A549 (cell line): Measurements from ENCODE around the gene PUS7. TPM values are rescaled to one million over a fixed set of nuclear protein-coding genes. Genes with fewer than 3 reads are reported as not detected.
"Not testable (repeated sequence)": the region's sequence is repeated elsewhere in the genome, so short reads cannot be mapped to it uniquely, and the experiment has no call there.

Experiments
- ATAC-seq, 2 experiments: fragments of 200-7000 bp in 1 of 2; fragments of >200 bp in 1 of 2; cut with Nextera tagmentation in 1 of 2; cut with Tn5 transposase in 1 of 2; 3 replicates each; pipeline versions ENCODE4 v1.8.0 to v1.9.1; 2018 to 2020; ENCODE audit warnings: mild to moderate bottlenecking in 1 of 2, moderate library complexity in 1 of 2
- CTCF ChIA-PET: fragments of 300-600 bp; sonication (Branson Sonifier 250); formaldehyde crosslinking; extraction: SDS; loops from one replicate; lab custom pipeline; 2021; ENCODE audit warnings: antibody characterized with exemption, inconsistent platforms; lab: Yijun Ruan, JAX
- POLR2A ChIA-PET: fragments of 350-600 bp; formaldehyde crosslinking; extraction: SDS; loops from one replicate; lab custom pipeline; 2021; ENCODE audit warnings: antibody characterized with exemption, inconsistent platforms; lab: Yijun Ruan, JAX
- DNase-seq, 2 experiments: peaks; one replicate each; pipeline versions ENCODE4 v3.0.0 to v3.0.0-alpha.2; 2011 to 2016; ENCODE audit warnings: low read depth in 1 of 2, low spot score in 1 of 2
- FAIRE-seq: peaks from 2 replicates; lab custom pipeline; 2011; peaks lifted over from hg19 to GRCh38; lab: Jason Lieb, UNC
- H3K27ac ChIP-seq, 2 experiments: fragments of >200 bp; sonication (Bioruptor Twin); formaldehyde crosslinking; 3 replicates each; pipeline ENCODE4 v1.5.1; 2016 to 2017
- H3K4me1 ChIP-seq: fragments of >200 bp; sonication (Bioruptor Twin); formaldehyde crosslinking; 3 replicates; pipeline ENCODE4 v1.6.1; 2016
- H3K4me2 ChIP-seq: fragments of >200 bp; sonication (Bioruptor Twin); formaldehyde crosslinking; 3 replicates; pipeline ENCODE4 v1.6.1; 2016
- H3K4me3 ChIP-seq: fragments of >200 bp; sonication (Bioruptor Twin); formaldehyde crosslinking; 3 replicates; pipeline ENCODE4 v1.5.1; 2016
- H3K9me3 ChIP-seq: fragments of >200 bp; sonication (Bioruptor Twin); formaldehyde crosslinking; 3 replicates; pipeline ENCODE4 v1.6.1; 2016
- CHD2 ChIP-seq: fragments of 150-350 bp; IDR thresholded peaks from 2 replicates; pipeline ENCODE4 v1.6.1; 2014; ENCODE audit warnings: low read length; ENCODE audit not compliant: partially characterized antibody
- EHF ChIP-seq: fragments of 250-450 bp; sonication (Bioruptor Pico); IDR thresholded peaks from 2 replicates; pipeline ENCODE4 v1.5.0; 2020; ENCODE audit warnings: mild to moderate bottlenecking
- EHMT2 ChIP-seq: fragments of 200-600 bp; sonication (generic); IDR thresholded peaks from 2 replicates; pipeline ENCODE4 v1.6.1; 2016; ENCODE audit warnings: antibody characterized with exemption, low read depth, mild to moderate bottlenecking, moderate library complexity
- ESRRA ChIP-seq: fragments of 150-350 bp; IDR thresholded peaks from 2 replicates; pipeline ENCODE4 v1.6.1; 2014; ENCODE audit warnings: mild to moderate bottlenecking, low read length, borderline replicate concordance
- FOSL2 ChIP-seq, 2 experiments: fragments of 450-650 bp in 1 of 2; fragments of >200 bp in 1 of 2; sonication (Bioruptor Twin) in 1 of 2; formaldehyde crosslinking; IDR thresholded peaks; 2 replicates each; pipeline versions ENCODE4 v1.5.0 to v1.6.1; 2016 to 2020; ENCODE audit warnings: mild to moderate bottlenecking in 1 of 2, moderate library complexity in 1 of 2
- HDAC2 ChIP-seq: fragments of 200-600 bp; sonication (generic); IDR thresholded peaks from 2 replicates; pipeline ENCODE4 v1.6.1; 2016
- HOXA7 ChIP-seq: fragments of 250-450 bp; sonication (Bioruptor Pico); IDR thresholded peaks from 2 replicates; pipeline ENCODE4 v1.5.0; 2020; ENCODE audit warnings: mild to moderate bottlenecking, moderate library complexity
- HOXB5 ChIP-seq: fragments of 250-450 bp; sonication (Bioruptor Pico); IDR thresholded peaks from 2 replicates; pipeline ENCODE4 v1.5.0; 2020; ENCODE audit warnings: mild to moderate bottlenecking, moderate library complexity
- JUNB ChIP-seq: fragments of >200 bp; sonication (Bioruptor Twin); formaldehyde crosslinking; IDR thresholded peaks from 2 replicates; pipeline ENCODE4 v1.6.1; 2016
- MAZ ChIP-seq: fragments of 150-350 bp; IDR thresholded peaks from 2 replicates; pipeline ENCODE4 v1.6.1; 2014; ENCODE audit warnings: antibody characterized with exemption, low read depth, low read length, borderline replicate concordance
- RAD21 ChIP-seq, 2 experiments: fragments of >200 bp in 1 of 2; sonication (Bioruptor Twin) in 1 of 2; formaldehyde crosslinking in 1 of 2; IDR thresholded peaks in 1 of 2; conservative IDR thresholded peaks in 1 of 2; 2 replicates in 1 of 2; 3 replicates in 1 of 2; pipeline ENCODE4 v1.6.1; 2012 to 2018; ENCODE audit warnings: inconsistent platforms in 1 of 2
- RFX5 ChIP-seq: fragments of 450-650 bp; IDR thresholded peaks from 2 replicates; pipeline ENCODE4 v1.7.1; 2014; ENCODE audit warnings: antibody characterized with exemption, mild to moderate bottlenecking, moderate library complexity
- SMC3 ChIP-seq: fragments of >200 bp; sonication (Bioruptor Twin); formaldehyde crosslinking; IDR thresholded peaks from 3 replicates; pipeline ENCODE4 v1.6.1; 2018; ENCODE audit warnings: inconsistent platforms
- TFCP2L1 ChIP-seq: fragments of 250-450 bp; sonication (Bioruptor Pico); IDR thresholded peaks from 2 replicates; pipeline ENCODE4 v1.5.0; 2021; ENCODE audit warnings: mild to moderate bottlenecking
- ZC3H11A ChIP-seq: fragments of 450-650 bp; IDR thresholded peaks from 2 replicates; pipeline ENCODE4 v1.6.1; 2014; ENCODE audit warnings: antibody characterized with exemption, mild to moderate bottlenecking
- WGBS: methylation state at CpG from one replicate; pipeline ENCODE4 v1.1.6; 2017; ENCODE audit errors: missing lambda C conversion rate; 5-methylcytosine and 5-hydroxymethylcytosine counted together
- polyA plus RNA-seq, 4 experiments: library from polyadenylated mRNA; depleted of rRNA in 3 of 4; stranded (reverse); fragments of >200 nt; fragmentation: RNase III in 1 of 4; extraction: RNeasy Plus Mini Kit Qiagen cat#74134 plus additional on column Dnase treatment in 1 of 4; gene quantifications; 2 replicates in 3 of 4; 3 replicates in 1 of 4; pipeline ENCODE4 v1.2.3, GENCODE V29; 2011 to 2017
- TF ChIP-seq, protein P1 (sequence below): IDR thresholded peaks from 2 replicates; pipeline ENCODE4 v1.6.1; 2012
- TF ChIP-seq, protein P2 (sequence below): IDR thresholded peaks from 2 replicates; pipeline ENCODE4 v1.6.1; 2012; ENCODE audit warnings: low read depth, borderline replicate concordance

Gene PUS7
- polyA plus RNA-seq, 2 of the 4 experiments (the other 2 are of a cell fraction), result 33.1 to 47.9 TPM

DNA sequence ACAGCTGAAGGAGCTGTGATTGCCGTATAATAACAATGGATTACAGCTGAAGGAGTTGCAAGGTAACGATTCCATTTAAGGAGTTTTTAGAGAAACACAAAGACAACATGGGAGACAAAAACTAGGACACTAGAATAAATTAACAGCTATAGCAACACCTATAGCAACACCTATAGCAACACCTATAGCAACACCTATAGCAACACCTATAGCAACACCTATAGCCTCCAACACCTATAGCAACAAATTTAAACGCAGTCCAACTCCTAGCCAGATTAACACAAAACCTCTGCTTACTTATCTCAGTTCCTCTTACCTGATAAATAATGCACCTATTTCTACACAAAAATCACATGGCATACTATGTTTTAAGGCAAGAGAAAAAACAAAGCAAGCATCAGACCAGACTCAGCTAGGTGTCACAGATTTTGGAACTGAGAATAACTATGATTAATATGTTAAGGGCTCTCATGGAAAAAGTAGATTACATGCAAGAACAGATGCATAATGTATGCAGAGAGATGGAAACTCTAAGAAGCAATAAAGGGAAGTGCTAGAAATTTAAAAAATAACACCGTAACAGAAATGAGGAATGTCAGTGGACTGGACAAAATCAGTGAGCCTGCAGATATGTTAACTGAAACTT is 77.6 kb downstream of the PUS7 start:
- no peaks in the 10 kb centered on the region for H3K9me3 ChIP-seq
- peaks cover 1% of the 10 kb centered on the region for H3K4me1 ChIP-seq
- no peak for DNase-seq
- no peak for FAIRE-seq
- 82% methylated on average over 4 of the region's 4 CpGs for WGBS
- H3K27ac ChIP-seq, result no peak overlapping the region
- H3K4me2 ChIP-seq, result no peak overlapping the region
- TF ChIP-seq, protein P1, sequence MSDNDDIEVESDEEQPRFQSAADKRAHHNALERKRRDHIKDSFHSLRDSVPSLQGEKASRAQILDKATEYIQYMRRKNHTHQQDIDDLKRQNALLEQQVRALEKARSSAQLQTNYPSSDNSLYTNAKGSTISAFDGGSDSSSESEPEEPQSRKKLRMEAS, result no peak
- TF ChIP-seq JUNB, result no peak
- TF ChIP-seq SMC3, result no peak
- no peak for TF ChIP-seq HDAC2
- TF ChIP-seq, protein P2, sequence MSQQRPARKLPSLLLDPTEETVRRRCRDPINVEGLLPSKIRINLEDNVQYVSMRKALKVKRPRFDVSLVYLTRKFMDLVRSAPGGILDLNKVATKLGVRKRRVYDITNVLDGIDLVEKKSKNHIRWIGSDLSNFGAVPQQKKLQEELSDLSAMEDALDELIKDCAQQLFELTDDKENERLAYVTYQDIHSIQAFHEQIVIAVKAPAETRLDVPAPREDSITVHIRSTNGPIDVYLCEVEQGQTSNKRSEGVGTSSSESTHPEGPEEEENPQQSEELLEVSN, result no peak
- no peak for TF ChIP-seq ESRRA
- no peak for TF ChIP-seq HOXB5
- no peak for TF ChIP-seq CHD2
- no peak for TF ChIP-seq EHF (CRISPR knock-in tag)
- TF ChIP-seq HOXA7 (CRISPR knock-in tag), result no peak
- POLR2A ChIA-PET, result no interaction called here
- CTCF ChIA-PET, result interaction anchor here (0.9 to 2.6 kb wide), 3 partner anchors 14 to 46 kb away, joined by 3 to 12 read pairs (median 6); no protein-coding TSS in a partner anchor
- ATAC-seq, result no peak
- no peak overlapping the region for H3K4me3 ChIP-seq

DNA sequence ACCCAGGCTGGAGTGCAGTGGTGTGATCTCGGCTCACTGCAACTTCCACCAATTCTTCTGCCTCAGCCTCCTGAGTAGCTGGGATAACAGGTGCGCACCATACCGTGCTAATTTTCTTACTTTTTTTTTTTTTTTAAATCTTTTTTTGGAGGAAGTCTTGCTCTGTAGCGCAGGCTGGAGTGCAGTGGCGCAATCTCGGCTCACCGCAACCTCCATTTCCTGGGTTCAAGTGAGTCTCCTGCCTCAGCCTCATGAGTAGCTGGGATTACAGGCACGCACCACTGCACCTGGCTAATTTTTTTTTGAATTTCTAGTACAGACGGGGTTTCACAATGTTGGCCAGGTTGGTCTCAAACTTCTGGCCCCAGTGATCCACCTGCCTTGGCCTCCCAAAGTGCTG is 79.9 kb downstream of the PUS7 start:
- CTCF ChIA-PET, result interaction anchor here (1.0 to 1.6 kb wide), 6 partner anchors 12 to 314 kb away, joined by 3 to 7 read pairs (median 4); no protein-coding TSS in a partner anchor
- H3K4me2 ChIP-seq, ATAC-seq, DNase-seq, H3K27ac ChIP-seq, H3K9me3 ChIP-seq, H3K4me3 ChIP-seq, FAIRE-seq, POLR2A ChIA-PET, H3K4me1 ChIP-seq: not testable (repeated sequence)
- WGBS, result 90% methylated on average over 9 of the region's 9 CpGs

GRCh38 chr7:105439174-105439893 is 82.7 kb downstream of the PUS7 start:
- TF ChIP-seq RFX5 (no peak), MAZ (no peak), EHF (CRISPR knock-in tag) (no peak), EHMT2 (no peak), RAD21 (conservative IDR thresholded peaks at IDR 0.05 in 1 of 2, IDR thresholded peaks at IDR 0.05 in 1 of 2) (peak in 1 of 2 experiments; percentile 34; a peak in 2 of 5 replicates), ZC3H11A (no peak), FOSL2 (IDR thresholded peaks at IDR 0.05) (no peak), FOSL2 (CRISPR knock-in tag; IDR thresholded peaks at IDR 0.05) (peak; percentile 59), TFCP2L1 (CRISPR knock-in tag) (no peak)
- TF ChIP-seq, protein P2, result no peak
- peak overlapping the region; percentile 13; the same call in 1 of the 3 replicates for H3K4me2 ChIP-seq
- peak overlapping the region in 1 of 2 experiments; percentile 40; a peak in 2 of 6 replicates for H3K27ac ChIP-seq
- ChIA-PET POLR2A (interaction anchor here (0.6 kb wide), 1 partner anchor 215 kb away, joined by 3 read pairs; no protein-coding TSS in a partner anchor), CTCF (interaction anchor here (0.6 to 2.5 kb wide), 10 partner anchors 9 to 369 kb away, joined by 3 to 12 read pairs (median 4); no protein-coding TSS in a partner anchor)
- no peak overlapping the region for H3K4me3 ChIP-seq
- no peaks in the 10 kb centered on the region for H3K9me3 ChIP-seq
- peak; percentile 30 to 65 for DNase-seq
- peaks cover 7% of the 10 kb centered on the region for H3K4me1 ChIP-seq
- no peak for FAIRE-seq
- peak; percentile 78 to 88 for ATAC-seq
- WGBS, result 78% methylated on average over 9 of the region's 9 CpGs
